AG08395 (cell line): ENCODE results near the gene MATN4.

Experiments used
- DNase-seq: peaks from one replicate; pipeline ENCODE4 v3.0.0; 2012; ENCODE audit warnings: mixed read lengths, low spot score

The MATN4 gene

DNA sequence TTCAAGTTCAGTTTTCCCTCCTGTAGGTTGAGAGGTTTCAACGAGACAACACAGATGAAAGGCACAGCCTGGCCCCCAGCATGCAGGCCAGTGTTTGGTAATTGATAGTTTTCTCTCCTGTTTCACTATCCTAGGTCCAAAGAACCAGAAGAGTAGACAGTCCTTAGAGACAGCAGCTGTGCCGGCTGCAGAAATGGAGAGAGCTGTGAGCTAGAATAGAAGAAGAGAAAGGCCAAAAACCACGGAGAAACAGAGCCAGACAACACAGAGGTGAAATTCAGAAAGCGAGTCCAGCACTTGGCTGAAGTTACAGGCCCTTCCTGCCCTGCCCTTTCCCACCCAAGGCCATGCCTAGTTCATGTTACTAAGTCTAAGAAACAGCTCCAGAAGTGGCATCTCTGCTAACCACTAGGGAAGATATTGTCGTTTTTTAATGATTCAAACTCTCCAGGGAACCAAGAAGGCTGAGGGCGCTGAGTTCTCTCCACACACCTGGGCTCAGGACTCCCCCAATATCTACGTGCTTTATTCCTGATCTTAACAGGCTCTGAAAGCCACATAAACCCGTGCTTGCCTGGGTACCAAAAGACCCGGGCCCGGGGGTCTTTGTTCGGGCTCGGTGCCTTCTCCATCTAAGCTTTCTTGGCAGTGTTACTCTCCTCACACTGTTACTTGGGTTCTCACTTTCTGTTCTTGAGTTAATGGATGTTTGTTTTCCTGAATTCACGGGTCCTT lies 18.0 kb downstream of the MATN4 start:
- no peak for DNase-seq

DNA sequence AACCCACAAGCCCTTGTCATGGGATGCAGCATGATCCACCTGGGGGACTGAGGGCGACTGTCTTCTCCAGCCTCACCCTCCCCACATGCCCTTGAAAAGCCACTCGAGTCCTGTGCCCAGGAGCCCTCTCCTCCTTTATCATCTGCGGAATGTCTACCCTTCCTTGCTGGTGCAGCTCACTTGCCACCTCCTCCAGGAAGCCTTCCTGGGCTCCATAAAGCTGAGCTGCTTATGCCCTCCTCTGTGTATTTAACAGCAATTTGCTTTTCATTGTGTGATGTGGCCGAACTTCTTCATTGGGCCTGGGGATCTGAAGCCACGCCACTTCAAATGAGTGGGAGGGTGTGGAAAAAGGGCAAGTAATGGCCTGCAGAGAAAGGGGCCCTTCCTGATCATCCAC lies 19.2 kb downstream of the MATN4 start:
- no peak for DNase-seq

DNA sequence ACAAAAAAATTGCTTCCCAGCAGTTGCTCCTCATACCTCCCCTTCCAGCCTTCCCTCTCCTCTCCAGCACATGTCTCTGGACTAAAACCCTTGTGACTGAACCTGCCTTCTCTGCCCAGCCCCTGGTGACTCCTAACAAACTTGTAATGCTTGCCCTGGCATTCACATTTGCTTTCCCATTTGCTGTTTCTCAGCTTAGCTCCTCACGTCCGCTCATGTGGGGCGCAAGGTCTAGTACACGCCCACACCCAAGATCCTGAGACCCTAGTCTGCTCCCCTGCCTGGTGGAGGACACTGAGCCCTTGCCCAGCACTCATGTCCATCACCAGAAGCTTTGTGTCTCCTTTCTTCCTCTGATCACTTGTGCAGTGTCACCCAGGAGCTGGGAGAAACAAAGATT lies 19.7 kb downstream of the MATN4 start:
- no peak for DNase-seq

DNA sequence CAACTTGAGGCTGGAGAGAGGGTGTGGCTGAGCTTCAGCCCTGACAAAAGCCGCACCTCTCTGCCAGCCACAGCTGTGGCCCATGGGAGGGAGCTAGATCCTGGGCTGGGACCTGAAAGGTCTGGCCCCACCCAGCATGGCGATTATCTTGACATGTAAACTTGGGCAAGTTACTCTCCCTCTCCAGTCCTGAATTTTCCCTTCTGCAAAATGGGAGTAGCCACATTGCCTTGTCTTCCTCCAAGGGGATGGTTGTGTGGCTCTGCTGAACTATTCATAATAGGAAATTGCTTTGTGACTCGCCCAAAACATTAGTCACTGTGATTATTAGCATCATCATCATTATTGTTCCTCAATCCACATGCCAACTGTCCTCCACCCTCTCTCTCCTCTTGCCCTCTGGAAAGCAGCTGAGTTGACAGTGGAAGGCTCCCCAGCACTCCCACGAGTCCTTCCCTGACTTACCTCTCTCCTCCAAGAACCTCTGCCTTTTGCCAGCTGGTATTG lies 24.5 kb downstream of the MATN4 start:
- DNase-seq = peak; percentile 9

DNA sequence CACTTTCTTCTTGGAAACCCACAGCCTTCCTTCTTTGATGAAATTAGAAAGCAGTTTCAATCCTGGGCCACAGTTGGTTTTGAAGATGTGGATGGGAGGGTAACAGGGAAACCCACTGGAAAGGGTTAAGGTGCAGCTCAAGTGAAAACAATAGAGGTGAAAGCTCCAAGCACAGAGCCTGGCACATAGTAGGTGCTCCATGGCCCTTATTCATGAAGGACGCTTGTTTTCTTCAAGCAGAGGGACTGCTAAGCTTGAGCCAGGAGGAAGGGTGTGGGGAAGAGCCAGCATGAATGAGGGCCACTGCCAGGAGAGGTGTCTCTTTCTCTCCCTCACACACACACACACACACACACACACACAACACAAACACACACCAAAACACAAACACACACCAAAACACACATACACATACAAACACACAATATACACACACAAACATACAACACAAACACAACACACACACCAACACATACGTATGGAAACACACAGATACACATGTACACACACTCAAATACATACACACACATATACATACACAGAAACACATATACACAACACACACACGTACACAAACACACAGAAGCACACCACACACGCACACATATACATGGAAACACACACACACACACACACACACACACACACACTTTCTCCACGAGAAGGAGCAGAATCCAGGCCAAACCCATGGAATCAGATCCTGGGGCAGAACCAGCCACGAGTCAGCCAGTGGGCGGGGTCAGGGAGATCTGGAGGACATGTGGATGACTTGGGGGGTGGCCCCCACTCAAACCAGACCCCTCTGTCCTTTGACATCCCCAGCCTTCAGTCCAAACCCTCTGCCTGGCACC lies 25.2 kb downstream of the MATN4 start:
- DNase-seq = no peak

DNA sequence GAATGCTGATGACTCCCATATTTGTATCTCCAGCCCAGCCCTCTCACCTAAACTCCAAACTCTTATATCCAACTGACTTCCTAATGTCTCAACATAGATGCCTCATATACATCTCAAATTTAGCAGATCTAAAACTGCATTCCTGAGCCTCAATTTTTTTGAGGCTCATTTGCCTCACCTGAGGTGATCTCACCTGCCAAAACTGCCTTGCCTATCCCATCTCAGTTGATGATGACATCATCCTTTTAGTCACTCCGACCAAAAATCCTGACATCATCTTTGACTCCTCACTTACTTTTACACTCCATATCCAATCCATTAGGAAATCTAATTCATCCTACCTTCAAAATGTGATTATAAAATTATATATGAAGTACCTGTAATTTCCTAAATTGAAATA lies 28.1 kb downstream of the MATN4 start:
- no peak for DNase-seq

DNA sequence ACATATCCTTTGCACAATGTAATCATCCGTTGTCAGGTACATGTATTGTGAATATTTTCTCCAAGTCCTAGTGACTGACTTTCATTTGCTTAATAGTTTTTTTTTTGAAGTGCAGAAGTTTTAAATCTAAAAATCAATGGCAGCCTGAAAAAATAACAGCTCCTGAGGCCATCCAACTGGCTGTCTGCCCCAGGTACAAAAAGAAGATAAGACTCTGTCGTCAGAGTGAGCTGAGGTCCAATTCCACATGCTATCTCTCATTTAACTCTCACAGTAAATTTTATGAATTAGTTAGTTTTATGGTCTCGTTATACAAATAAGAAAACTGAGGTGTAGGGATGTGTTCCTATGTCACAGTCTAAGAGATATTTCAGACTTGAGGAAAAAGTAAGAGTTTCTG lies 32.8 kb downstream of the MATN4 start:
- DNase-seq = no peak

DNA sequence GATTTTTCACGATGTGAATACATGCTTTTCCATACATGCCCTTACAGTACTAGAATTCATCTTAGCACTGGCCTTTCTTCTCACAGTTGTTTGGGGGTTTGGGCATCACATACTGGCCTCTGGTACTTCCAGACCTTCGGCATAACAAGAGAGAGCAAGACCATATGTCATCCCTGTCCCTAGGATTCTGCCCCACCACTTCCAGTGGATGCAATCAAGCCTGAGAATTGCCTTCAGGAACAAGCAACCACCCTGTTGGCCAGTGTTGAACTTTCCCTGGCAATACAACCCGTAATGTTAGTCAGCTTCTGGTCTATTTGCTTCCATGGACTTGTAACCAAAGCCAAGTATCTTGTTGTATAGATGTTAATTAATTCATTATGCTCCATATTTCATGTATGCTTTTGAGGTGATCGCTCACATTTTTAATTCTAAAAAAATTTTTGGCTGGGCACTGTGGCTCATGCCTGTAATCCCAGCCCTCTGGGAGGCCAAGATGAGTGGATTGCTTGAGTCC lies 38.3 kb downstream of the MATN4 start:
- no peak for DNase-seq

DNA sequence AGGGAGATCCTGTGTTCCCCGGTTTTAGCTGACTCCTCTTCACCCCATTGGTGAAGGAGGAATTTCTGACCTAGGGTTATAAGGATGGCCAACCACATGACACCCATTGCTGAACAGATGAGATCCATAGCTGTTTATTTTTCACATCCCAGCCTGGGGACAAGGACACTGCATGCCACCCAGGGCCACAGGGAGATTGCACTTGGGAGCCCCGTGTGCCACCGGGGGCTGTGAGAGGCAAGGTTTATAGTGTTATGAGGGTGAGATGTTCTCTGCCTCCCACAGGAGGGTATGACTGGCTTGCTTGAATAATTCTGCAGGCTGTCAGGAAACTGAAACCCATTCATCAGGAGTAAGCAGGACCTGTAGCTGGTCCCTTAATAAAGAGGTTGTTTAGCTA lies 39.0 kb downstream of the MATN4 start:
- no peak for DNase-seq

DNA sequence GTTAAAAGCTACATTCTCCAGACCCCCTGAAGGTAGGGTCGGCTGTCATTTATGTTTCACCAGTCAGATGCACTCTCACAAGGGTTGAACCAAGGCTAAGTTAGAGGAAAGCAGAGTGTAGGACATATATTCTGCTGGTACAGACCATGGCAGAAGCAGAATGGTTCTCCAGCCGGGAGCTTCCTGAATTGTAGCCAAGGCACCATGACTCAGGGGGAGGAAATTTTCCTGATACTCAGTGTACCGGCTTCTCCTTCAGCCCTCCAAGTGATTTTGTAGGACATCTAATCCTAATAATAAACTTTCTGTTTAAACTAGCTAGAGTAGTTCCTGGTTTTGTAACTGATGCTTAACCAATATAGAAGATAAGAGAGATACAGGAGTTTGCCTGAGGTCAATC lies 39.6 kb downstream of the MATN4 start:
- DNase-seq = no peak

DNA sequence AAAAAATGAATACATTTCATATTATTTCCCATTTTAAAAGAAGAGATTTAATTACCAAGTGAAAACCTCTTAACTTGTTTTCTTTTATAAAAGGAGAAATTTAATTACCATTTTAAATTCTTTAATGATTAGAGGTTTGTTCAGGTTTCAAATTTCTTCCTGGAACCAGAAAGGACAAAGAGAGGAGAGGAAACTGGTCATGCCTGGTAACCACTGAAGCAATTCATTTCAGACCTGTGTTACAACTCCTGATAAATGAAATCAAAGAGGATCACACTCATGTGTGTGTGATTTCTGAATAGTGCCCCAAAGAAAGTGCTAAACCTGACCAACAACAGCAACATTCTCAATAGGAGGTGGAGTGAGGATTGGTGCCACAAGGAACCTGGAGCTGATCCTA lies 41.1 kb downstream of the MATN4 start:
- DNase-seq = no peak

DNA sequence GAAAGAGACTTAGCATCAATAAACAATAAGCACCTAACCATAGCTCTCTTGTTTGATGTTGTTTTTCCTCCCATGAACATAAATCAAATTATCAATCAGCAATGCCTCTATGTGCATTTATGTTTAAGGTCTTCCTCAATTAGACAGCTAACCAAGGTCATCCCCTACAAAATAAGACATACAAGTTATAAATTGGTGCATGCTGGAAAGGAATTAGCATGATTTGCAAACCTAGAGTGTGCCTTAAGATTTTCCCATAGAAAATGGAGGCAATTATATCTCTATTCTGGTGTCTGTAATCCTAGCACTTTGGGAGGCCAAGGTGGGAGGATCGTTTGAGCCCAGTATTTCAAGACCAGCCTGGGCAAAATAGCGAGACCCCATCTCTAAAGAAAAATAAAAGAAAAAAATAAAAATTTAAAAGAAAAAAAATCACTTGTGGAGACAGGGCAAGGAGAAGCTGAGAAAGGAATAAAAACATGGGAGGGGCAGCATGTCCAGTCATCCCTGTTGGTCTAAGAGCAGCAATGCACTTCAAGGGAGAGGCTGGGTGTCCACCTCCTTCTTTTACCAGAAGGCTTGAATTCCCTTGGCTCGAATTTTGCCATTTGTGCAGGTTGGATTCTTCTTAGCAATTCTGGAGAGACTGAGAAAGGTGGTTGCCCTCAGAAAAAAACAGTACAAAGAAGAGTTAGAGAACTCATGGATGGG lies 44.4 kb downstream of the MATN4 start:
- DNase-seq = no peak

DNA sequence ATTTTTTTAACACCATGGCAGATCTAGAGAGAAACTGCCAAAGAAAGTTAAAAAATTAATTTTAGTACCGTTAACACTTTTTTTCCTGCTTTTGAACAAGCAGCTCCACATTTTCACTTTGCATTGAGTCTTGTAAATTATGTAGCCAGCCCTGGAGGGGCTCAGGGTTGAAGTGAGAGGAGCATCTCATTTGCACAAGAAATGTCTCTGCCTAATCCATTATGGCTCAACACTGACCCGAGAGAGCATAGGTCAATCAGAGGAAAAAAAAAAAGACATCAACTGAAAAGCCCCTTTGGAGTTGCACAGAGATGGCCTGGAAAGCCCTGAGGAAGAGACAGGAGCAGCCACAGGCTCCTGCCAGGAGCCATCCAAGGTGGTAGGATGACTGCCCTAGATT lies 49.4 kb downstream of the MATN4 start:
- DNase-seq = no peak

DNA sequence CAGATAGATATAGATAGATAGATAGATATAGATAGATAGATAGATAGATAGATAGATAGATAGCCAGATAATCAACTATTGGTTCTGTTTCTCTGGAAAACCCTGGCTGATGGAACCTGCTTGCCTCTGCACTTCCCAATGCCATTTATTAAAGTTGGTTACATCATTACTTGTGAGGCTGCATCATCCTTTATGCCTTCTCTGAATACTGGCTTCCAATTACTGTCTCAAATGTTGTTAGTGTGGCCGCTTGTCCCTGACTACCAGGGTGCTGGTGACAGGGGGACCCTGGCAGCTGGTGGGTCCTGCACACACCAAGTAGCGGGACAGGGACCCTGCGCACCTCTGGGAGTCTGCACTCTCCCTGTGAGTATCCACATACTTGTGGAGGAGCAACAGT lies 49.8 kb downstream of the MATN4 start:
- DNase-seq = no peak

DNA sequence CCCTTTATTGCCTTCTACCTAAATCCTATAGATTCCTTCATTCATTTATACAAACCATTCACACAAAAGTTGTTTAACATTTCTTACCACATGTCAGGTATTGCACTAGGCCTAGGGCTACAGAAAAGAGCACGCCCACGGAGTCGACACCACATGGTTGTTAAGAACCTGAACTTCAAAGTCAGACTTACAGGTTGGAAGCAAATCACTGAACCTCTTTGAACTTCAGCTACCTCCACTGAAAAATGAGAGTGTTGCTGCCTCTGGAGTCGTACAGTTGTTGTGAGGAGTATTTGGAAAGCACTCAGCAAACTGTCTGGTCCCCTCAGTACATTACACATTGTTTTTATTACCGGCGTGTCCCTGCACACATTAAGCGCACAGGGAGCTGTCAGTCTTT lies 50.4 kb downstream of the MATN4 start:
- no peak for DNase-seq

DNA sequence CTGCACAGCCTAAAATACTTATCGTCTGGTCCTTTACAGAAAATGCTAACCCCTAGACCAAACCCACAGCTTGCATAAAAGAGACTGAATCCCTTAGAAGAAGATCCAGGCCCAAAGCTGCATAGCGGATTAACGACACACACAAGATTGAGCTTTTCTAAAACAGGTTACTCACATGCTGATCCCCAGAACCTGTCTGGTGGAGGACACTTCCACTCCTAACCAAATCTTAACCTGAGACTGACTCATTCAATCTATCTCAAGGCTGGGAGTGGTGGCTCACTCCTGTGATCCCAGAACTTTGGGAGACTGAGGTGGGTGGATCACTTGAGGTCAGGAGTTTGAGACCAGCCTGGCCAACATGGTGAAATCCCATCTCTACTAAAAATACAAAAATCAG lies 50.9 kb downstream of the MATN4 start:
- no peak for DNase-seq

DNA sequence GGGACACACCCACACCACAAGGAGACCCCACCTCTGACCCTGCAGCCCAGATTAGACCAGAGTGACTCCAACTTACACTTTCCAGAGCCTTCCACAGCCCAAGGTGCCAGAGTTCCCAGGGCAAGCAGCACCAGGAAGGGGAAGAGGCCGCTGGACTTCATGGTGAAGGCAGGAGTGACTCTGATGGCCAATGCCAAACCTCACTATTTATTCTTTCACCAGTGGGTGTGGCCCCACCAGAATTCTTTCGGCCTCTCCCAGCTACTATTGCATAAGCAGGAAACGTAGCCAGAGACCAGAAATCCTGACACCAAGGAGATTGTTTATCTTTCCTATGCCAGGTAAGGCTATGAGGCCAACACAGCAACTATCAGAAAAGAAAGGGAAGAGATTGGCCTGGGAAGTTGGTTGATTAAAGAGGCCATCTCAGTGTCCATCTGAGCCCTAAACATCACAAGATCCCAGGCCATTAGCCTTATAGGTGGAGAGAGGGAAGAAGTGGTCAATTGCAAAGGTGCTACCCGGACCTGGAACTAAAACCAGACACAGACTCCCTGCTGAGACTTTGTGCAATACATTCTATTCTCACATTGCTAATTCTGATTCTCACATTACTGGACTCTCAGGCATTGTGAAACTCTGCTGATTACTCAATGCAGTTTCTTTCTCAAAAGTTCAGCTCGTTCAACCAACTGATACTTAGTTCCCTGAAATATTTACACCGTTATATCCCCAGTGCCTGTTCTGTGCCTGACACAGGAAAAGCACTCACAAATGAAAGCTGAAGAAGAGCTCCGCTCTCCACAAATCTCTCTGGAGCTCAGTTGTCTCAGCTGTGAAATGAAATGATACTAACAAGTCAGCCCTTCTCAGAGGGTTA lies 53.5 kb downstream of the MATN4 start, which contains the start of gene SLPI:
Gene SLPI, minus strand, starts transcription at position 182 of the 880 bp plus-strand sequence. Its CDS starts 21 bp downstream, at position 161.
- DNase-seq = peak; percentile 34

DNA sequence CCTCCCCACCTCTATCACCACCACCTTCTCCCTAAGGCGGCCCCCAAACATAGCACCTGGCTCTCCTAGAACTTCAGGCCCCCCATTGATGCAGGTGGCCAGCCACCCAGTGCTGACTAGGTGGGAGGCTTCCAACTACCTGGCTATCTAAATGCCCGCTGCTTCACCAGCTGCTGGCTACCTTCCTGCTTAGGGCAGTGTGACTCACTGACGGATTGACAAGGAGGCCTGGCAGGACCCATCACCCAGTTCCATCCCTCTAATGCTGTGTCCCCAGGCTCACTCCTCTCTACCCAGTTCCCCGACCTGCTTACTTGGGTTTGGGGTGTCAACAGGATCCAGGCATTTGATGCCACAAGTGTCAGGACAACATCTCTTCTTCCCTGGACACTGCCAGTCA lies 54.8 kb downstream of the MATN4 start:
- no peak for DNase-seq

DNA sequence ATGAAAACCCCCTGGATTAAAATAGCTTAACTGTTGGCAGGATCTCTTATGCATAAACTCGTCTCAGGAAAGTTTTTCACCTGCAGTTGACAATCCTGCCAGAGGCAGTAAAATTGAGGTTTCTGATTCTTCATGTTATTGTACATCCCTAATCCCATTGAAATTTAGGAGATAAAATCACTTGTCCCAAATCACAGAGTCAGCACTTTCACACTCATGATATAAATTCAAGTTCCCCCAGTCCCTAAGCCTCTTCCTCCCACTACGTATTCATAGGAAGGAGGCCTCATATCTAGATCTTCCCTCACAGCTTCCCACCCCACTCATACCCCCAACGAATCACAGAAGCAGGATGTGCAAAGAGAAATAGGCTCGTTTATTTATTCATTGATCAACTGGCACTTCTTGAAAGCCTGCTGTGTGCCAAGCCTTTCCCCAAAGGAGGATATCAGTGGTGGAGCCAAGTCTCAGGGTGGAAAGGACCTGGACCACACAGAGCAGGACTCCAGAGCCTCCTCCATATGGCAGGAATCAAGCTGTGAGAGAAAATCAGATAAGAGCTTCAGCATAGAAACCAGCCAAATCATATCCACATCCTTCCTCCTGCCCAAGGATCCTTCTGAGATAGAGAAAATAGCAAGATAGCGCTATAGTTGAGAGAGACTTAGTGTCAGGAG lies 56.1 kb downstream of the MATN4 start:
- DNase-seq = no peak

DNA sequence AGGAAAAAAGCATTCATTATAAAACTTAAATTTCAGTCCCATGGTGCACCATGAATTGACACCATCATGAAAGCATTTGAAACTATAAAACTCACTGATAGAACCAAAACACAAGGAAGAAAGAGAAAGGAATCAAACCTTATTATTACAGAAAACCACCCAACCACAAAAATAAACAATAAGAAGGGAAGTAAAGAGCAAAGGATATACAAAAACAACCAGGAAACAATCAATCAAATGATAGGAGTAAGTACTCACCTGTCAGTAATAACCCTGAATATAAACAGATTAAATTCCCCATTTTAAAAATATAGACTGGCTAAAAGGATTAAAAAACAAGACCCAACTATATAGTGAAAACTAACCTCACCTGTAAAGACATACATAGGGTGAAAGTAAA lies 59.5 kb downstream of the MATN4 start:
- no peak for DNase-seq

DNA sequence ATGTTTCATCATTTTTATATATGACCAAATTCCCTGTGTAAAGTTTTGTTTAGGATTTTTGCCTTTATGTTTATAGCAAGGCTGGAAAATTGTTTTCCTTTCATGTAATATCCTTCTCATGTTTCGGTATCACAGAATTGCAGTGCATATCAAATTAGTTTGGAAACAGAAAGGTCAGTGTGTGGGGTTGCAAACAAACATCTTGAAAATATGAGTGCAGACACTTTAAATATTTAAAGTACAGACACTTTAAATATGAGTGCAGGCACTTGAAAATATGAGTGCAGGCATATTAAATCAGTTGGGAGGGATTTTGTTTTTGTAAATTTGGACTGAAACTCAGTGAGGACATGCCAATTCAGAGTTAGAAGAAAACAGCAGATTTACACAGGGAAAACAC lies 60.2 kb downstream of the MATN4 start:
- no peak for DNase-seq
